Activated CD8-positive, alpha-beta T cell treated with anti-CD3 and anti-CD28 coated beads for 36 hours (primary cell): ENCODE measurements around the gene RBM17. TPM values are rescaled to one million over a fixed set of nuclear protein-coding genes. Genes with fewer than 3 reads are reported as not detected.
A peak's percentile ranks its signal among the peaks of the same experiment; 100 is the strongest.
"Not testable (repeated sequence)": the region's sequence is repeated elsewhere in the genome, so short reads cannot be mapped to it uniquely, and the experiment has no call there.

Experiments
- ATAC-seq: fragments of 200-7000 bp; cut with Tn5 transposase; one replicate; pipeline ENCODE4 v1.10.0; 2021; ENCODE audit warnings: mild to moderate bottlenecking, moderate library complexity
- CTCF ChIA-PET: fragments of 350-600 bp; sonication (Branson Sonifier 250); formaldehyde crosslinking; loops from one replicate; lab custom pipeline; 2021; ENCODE audit warnings: antibody characterized with exemption; lab: Charles Lee
- POLR2A ChIA-PET: fragments of 350-600 bp; sonication (Branson Sonifier 250); formaldehyde crosslinking; loops from one replicate; lab custom pipeline; 2021; ENCODE audit warnings: antibody characterized with exemption; lab: Charles Lee
- DNase-seq: peaks from one replicate; pipeline ENCODE4 v3.0.0-alpha.2; 2020
- H3K27ac Mint-ChIP-seq: one replicate; pipeline ENCODE4 v1.8.0; 2021; ENCODE audit warnings: mild to moderate bottlenecking, mixed read lengths
- H3K27me3 Mint-ChIP-seq: one replicate; pipeline ENCODE4 v1.8.0; 2021; ENCODE audit warnings: mixed read lengths
- H3K36me3 Mint-ChIP-seq: one replicate; pipeline ENCODE4 v1.8.0; 2021; ENCODE audit warnings: low read depth, mixed read lengths
- H3K4me1 Mint-ChIP-seq: one replicate; pipeline ENCODE4 v1.8.0; 2021; ENCODE audit warnings: low read depth, mixed read lengths
- H3K4me3 Mint-ChIP-seq: one replicate; pipeline ENCODE4 v1.8.0; 2021; ENCODE audit warnings: mild to moderate bottlenecking, moderate library complexity, mixed read lengths
- H3K9me3 Mint-ChIP-seq: one replicate; pipeline ENCODE4 v1.8.0; 2021; ENCODE audit warnings: mixed read lengths
- intact Hi-C: fragments of 100-400 bp; cut with micrococcal nuclease; formaldehyde crosslinking; loops from one replicate; pipeline ENCODE4 v1.10.0; 2022
- total RNA-seq, 2 experiments: library from RNA; stranded (reverse); gene quantifications; one replicate each; pipeline ENCODE4 v1.2.3, GENCODE V29; 2021
- TF ChIP-seq, protein P1 (sequence below): fragments of 200-600 bp; IDR thresholded peaks from one replicate; pipeline ENCODE4 v1.8.0; 2022; ENCODE audit warnings: antibody characterized with exemption, mild to moderate bottlenecking

RBM17 gene
- total RNA-seq, 2 experiments from 2014 or later: 284 to 285 TPM

DNA sequence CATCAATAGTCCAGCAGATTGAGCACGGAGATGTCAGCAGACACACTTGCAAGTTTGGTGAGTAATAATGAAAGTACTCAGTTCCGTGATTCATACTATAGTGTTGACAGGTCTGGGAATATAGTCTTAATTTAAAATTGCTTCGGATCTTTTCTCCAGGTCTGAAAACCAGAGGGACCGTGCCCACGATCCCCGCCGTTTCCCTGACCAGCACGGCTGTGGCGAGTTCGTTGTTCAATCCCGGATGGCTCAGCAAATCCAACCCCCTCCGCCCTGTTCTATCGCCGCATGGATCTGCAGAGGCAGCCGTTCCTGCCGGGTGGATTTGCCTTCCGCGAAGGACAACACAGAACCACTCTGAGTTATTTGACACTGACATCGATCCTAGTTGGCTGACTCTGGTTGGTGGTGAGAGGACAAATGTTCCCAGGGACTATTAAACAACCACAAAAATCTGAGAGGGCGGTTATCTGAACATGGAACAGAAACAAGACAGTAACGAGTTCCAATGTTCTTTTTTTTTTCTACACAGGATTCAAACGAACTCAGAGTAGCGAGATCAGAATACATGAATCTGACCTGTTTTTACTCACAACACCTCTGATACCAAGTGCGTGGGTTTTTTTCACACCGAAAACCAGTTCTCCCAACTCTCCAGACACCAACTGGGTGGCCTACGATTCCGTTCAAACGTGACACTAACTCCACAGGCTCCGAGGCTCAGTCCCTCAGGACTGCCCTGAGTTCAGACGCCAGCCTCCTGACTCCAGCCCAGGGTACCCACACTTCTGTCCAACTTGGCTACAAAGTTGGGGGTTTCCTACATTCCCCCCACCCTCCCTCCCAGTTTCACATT, 52.7 kb downstream of the RBM17 start:
- peaks cover 9% of the 10 kb centered on the region for H3K36me3 Mint-ChIP-seq
- peaks cover 61% of the 10 kb centered on the region for H3K4me1 Mint-ChIP-seq
- no peaks in the 10 kb centered on the region for H3K9me3 Mint-ChIP-seq
- CTCF ChIA-PET: interaction anchor here (1.3 kb wide), 1 partner anchor 10 kb away, joined by 7 read pairs; no protein-coding TSS in a partner anchor
- TF ChIP-seq, protein P1, sequence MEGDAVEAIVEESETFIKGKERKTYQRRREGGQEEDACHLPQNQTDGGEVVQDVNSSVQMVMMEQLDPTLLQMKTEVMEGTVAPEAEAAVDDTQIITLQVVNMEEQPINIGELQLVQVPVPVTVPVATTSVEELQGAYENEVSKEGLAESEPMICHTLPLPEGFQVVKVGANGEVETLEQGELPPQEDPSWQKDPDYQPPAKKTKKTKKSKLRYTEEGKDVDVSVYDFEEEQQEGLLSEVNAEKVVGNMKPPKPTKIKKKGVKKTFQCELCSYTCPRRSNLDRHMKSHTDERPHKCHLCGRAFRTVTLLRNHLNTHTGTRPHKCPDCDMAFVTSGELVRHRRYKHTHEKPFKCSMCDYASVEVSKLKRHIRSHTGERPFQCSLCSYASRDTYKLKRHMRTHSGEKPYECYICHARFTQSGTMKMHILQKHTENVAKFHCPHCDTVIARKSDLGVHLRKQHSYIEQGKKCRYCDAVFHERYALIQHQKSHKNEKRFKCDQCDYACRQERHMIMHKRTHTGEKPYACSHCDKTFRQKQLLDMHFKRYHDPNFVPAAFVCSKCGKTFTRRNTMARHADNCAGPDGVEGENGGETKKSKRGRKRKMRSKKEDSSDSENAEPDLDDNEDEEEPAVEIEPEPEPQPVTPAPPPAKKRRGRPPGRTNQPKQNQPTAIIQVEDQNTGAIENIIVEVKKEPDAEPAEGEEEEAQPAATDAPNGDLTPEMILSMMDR: no peak
- peak; percentile 35 for ATAC-seq
- peaks cover 8% of the 10 kb centered on the region for H3K27me3 Mint-ChIP-seq
- peak overlapping the region; percentile 57 for H3K4me3 Mint-ChIP-seq
- H3K27ac Mint-ChIP-seq: peak overlapping the region; percentile 81
- DNase-seq: peak; percentile 40
- POLR2A ChIA-PET: interaction anchor here (1.3 kb wide), 1 partner anchor 260 kb away, joined by 5 read pairs; no protein-coding TSS in a partner anchor
- intact Hi-C loops: loop anchor here (5.0 kb wide), 1 partner anchor 34 kb away; no protein-coding TSS in a partner anchor

GRCh38 chr10:6142186-6142585, 53.4 kb downstream of the RBM17 start:
- ChIA-PET CTCF (interaction anchor here (1.3 kb wide), 1 partner anchor 9 kb away, joined by 7 read pairs; no protein-coding TSS in a partner anchor), POLR2A (interaction anchor here (1.0 to 1.4 kb wide), 3 partner anchors 60 to 260 kb away, joined by 3 to 5 read pairs (median 5); partner anchors contain the start of gene PFKFB3)
- ATAC-seq, DNase-seq, H3K27me3 Mint-ChIP-seq, H3K9me3 Mint-ChIP-seq: not testable (repeated sequence)
- Mint-ChIP-seq H3K4me1 (peaks cover 60% of the 10 kb centered on the region), H3K27ac (peak overlapping the region; percentile 81), H3K4me3 (peak overlapping the region; percentile 9), H3K36me3 (peaks cover 14% of the 10 kb centered on the region)
- intact Hi-C loops: loop anchor here (5.0 kb wide), 1 partner anchor 35 kb away; no protein-coding TSS in a partner anchor

- Mint-ChIP-seq H3K27ac (no peak overlapping the region), H3K9me3 (no peaks in the 10 kb centered on the region), H3K27me3 (peaks cover 8% of the 10 kb centered on the region), H3K4me1 (peaks cover 64% of the 10 kb centered on the region), H3K36me3 (peaks cover 19% of the 10 kb centered on the region), H3K4me3 (peak overlapping the region; percentile 3)
- POLR2A ChIA-PET: interaction anchor here (0.6 to 1.4 kb wide), 5 partner anchors 13 to 363 kb away, joined by 3 to 5 read pairs (median 3); partner anchors contain the start of gene PFKFB3
- intact Hi-C loops: loop anchor here (5.0 kb wide), 1 partner anchor 35 kb away; no protein-coding TSS in a partner anchor
- no peak for ATAC-seq
- DNase-seq: no peak
- TF ChIP-seq, protein P1: no peak
- CTCF ChIA-PET: interaction anchor here (1.2 to 2.7 kb wide), 3 partner anchors 9 to 259 kb away, joined by 6 to 8 read pairs (median 7); partner anchors contain the start of gene PFKFB3
Measured at GRCh38 chr10:6142644-6143043, 53.8 kb downstream of the RBM17 start.

GRCh38 chr10:6143181-6143580, 54.3 kb downstream of the RBM17 start:
- Mint-ChIP-seq H3K4me3 (peak overlapping the region; percentile 79), H3K9me3 (no peaks in the 10 kb centered on the region), H3K27me3 (peaks cover 8% of the 10 kb centered on the region), H3K36me3 (peaks cover 21% of the 10 kb centered on the region), H3K27ac (no peak overlapping the region), H3K4me1 (peaks cover 69% of the 10 kb centered on the region)
- intact Hi-C loops: loop anchor here (5.0 kb wide), 1 partner anchor 36 kb away; no protein-coding TSS in a partner anchor
- no peak for DNase-seq
- ATAC-seq: no peak
- POLR2A ChIA-PET: interaction anchor here (0.6 to 1.4 kb wide), 5 partner anchors 13 to 364 kb away, joined by 3 to 5 read pairs (median 3); partner anchors contain the start of gene PFKFB3
- TF ChIP-seq, protein P1: no peak
- CTCF ChIA-PET: interaction anchor here (1.2 to 2.7 kb wide), 4 partner anchors 8 to 258 kb away, joined by 6 to 8 read pairs (median 7); partner anchors contain the start of gene PFKFB3
